ENCODE data around the gene TNRC18. TPM values are rescaled to one million over a fixed set of nuclear protein-coding genes. Genes with fewer than 3 reads are reported as not detected.

Gene TNRC18
- total and polyA plus RNA-seq, 2 donors (not counting 1 experiment from before 2014, with no cell fraction given): 17.8 to 75.0 TPM

DNA sequence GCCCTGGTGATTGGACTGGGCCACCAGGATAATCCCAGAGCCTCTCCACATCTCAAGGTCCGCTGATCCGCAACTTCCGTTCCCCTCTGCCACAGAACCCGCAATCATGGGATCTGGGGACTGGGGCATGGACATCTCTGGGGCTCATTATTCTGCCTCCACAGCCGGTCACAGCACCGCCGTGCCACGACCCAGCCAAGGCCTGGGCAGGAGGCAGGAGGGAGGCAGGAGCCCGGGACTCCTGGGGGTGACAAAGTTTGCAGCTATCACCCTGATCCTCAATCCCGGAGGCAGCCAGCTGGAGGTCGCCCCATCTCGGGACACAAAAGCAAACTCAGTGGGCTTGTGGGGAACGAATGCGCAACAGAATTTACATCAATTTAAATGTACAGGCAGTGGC is 42.9 kb upstream of the TNRC18 start:
- Histone ChIP-seq H3K27ac (ENCODE audit: low read length in 2 of 2) (no peak overlapping the region), H3K9me3 (ENCODE audit: control extremely low read depth in 1 of 3, control insufficient read depth in 2 of 3, insufficient read depth in 1 of 3, low read length in 2 of 3) (no peaks in the 10 kb centered on the region), H4K20me1 (ENCODE audit: control insufficient read depth, insufficient read depth, low read length, poor library complexity, severe bottlenecking) (no peaks in the 10 kb centered on the region), H2AFZ (ENCODE audit: insufficient read depth, low read depth, low read length, poor library complexity, severe bottlenecking) (no peak overlapping the region), H3K79me2 (ENCODE audit: control insufficient read depth, insufficient read depth, low read length) (no peaks in the 10 kb centered on the region), H3K4me1 (ENCODE audit: control insufficient read depth in 2 of 2, insufficient read depth in 2 of 2, low read length in 2 of 2) (no peaks in the 10 kb centered on the region), H3K27me3 (replicated peaks in 1 of 4; ENCODE audit: control extremely low read depth in 1 of 4, control insufficient read depth in 3 of 4, insufficient read depth in 4 of 4, low read length in 3 of 4) (no peaks in the 10 kb centered on the region), H3K36me3 (replicated peaks in 1 of 2; ENCODE audit: control extremely low read depth in 1 of 2, control insufficient read depth in 1 of 2, extremely low read depth in 1 of 2, insufficient read depth in 2 of 2, low read length in 1 of 2) (no peaks in the 10 kb centered on the region), H3K9ac (ENCODE audit: low read length) (no peak overlapping the region), H3K4me3 (ENCODE audit: control extremely low read depth in 1 of 5, extremely low read depth in 1 of 5, insufficient read depth in 1 of 5, low read depth in 2 of 5, low read length in 4 of 5) (no peak overlapping the region), H3K4me2 (replicated peaks; ENCODE audit: low read depth, low read length, poor library complexity, severe bottlenecking) (no peak overlapping the region)
- Mint-ChIP-seq H3K4me1 (no peaks in the 10 kb centered on the region), H3K9me3 (ENCODE audit: insufficient read depth) (no peaks in the 10 kb centered on the region), H3K4me3 (no peak overlapping the region), H3K27me3 (no peaks in the 10 kb centered on the region), H3K27ac (no peak overlapping the region)
- ATAC-seq (ENCODE audit: low read depth) (no peak), DNase-seq (no peak)
- 97% methylated on average over 14 of the region's 14 CpGs for WGBS (ENCODE audit: insufficient coverage)
- intact Hi-C loops (cut with micrococcal nuclease): no loop called here
- ChIA-PET POLR2A (no interaction called here), CTCF (no interaction called here)
- TF ChIP-seq CTCF (IDR thresholded peaks at IDR 0.05) (no peak), EZH2 (IDR thresholded peaks at IDR 0.05; ENCODE audit: borderline replicate concordance, insufficient read depth, low read depth, low read length, poor library complexity, severe bottlenecking) (no peak)

DNA sequence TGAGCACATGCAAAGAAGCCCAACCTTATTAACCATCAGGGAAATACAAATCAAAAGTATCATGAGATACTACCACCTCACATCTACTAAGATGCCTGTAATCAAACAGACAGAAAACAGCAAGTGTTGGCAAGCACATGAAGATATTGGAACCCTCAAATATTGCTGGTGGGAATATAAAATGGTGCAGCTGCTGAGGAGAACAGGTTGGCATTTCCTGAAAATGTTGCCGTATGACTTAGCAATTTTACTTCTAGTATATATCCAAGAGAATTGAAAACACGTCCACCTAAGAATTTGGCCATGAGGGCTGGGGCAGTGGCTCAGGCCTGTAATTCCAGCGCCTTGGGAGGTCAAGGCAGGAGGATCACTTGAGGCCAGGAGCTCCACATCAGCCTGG is 39.4 kb upstream of the TNRC18 start:
- DNase-seq (no peak), ATAC-seq (ENCODE audit: low read depth) (no peak)
- peaks cover 3% of the 10 kb centered on the region for H3K27me3 Mint-ChIP-seq
- no peak for TF ChIP-seq CTCF (IDR thresholded peaks at IDR 0.05)
- TF ChIP-seq EZH2 (IDR thresholded peaks at IDR 0.05; ENCODE audit: borderline replicate concordance, insufficient read depth, low read depth, low read length, poor library complexity, severe bottlenecking): no peak
- no peak overlapping the region for H3K4me2 ChIP-seq (replicated peaks; ENCODE audit: low read depth, low read length, poor library complexity, severe bottlenecking)
- intact Hi-C loops (cut with micrococcal nuclease): no loop called here
- H3K4me3 ChIP-seq (ENCODE audit: control extremely low read depth in 1 of 5, extremely low read depth in 1 of 5, insufficient read depth in 1 of 5, low read depth in 2 of 5, low read length in 4 of 5): no peak overlapping the region
- H3K4me3 Mint-ChIP-seq: no peak overlapping the region
- no peak overlapping the region for H3K9ac ChIP-seq (ENCODE audit: low read length)
- H3K27ac Mint-ChIP-seq: no peak overlapping the region
- ChIA-PET CTCF (no interaction called here), POLR2A (no interaction called here)
- no peaks in the 10 kb centered on the region for H3K9me3 ChIP-seq (ENCODE audit: control extremely low read depth in 1 of 3, control insufficient read depth in 2 of 3, insufficient read depth in 1 of 3, low read length in 2 of 3)
- no peaks in the 10 kb centered on the region for H3K4me1 ChIP-seq (ENCODE audit: control insufficient read depth in 2 of 2, insufficient read depth in 2 of 2, low read length in 2 of 2)
- H3K27ac ChIP-seq (ENCODE audit: low read length in 2 of 2): no peak overlapping the region
- no CpG with 5 or more reads among the region's 3 CpGs for WGBS (ENCODE audit: insufficient coverage)
- H3K4me1 Mint-ChIP-seq: no peaks in the 10 kb centered on the region
- H4K20me1 ChIP-seq (ENCODE audit: control insufficient read depth, insufficient read depth, low read length, poor library complexity, severe bottlenecking): no peaks in the 10 kb centered on the region
- no peaks in the 10 kb centered on the region for H3K36me3 ChIP-seq (replicated peaks in 1 of 2; ENCODE audit: control extremely low read depth in 1 of 2, control insufficient read depth in 1 of 2, extremely low read depth in 1 of 2, insufficient read depth in 2 of 2, low read length in 1 of 2)
- no peaks in the 10 kb centered on the region for H3K79me2 ChIP-seq (ENCODE audit: control insufficient read depth, insufficient read depth, low read length)
- no peaks in the 10 kb centered on the region for H3K9me3 Mint-ChIP-seq (ENCODE audit: insufficient read depth)
- H3K27me3 ChIP-seq (replicated peaks in 1 of 4; ENCODE audit: control extremely low read depth in 1 of 4, control insufficient read depth in 3 of 4, insufficient read depth in 4 of 4, low read length in 3 of 4): peaks cover 0 to under 1% (median 0%) of the 10 kb centered on the region in 4 experiments
- H2AFZ ChIP-seq (ENCODE audit: insufficient read depth, low read depth, low read length, poor library complexity, severe bottlenecking): no peak overlapping the region

All from B cell (primary cell).